NCI-H1436 treated with DMSO at 0.1 percent for 48 hours (cell line): ENCODE measurements around the gene GPR15LG.
"Not testable (repeated sequence)": the region's sequence is repeated elsewhere in the genome, so short reads cannot be mapped to it uniquely, and the experiment has no call there.

Source experiments
- DNase-seq: peaks from one replicate; lab custom pipeline; 2025; lab: John Stamatoyannopoulos, UW

Gene GPR15LG

DNA sequence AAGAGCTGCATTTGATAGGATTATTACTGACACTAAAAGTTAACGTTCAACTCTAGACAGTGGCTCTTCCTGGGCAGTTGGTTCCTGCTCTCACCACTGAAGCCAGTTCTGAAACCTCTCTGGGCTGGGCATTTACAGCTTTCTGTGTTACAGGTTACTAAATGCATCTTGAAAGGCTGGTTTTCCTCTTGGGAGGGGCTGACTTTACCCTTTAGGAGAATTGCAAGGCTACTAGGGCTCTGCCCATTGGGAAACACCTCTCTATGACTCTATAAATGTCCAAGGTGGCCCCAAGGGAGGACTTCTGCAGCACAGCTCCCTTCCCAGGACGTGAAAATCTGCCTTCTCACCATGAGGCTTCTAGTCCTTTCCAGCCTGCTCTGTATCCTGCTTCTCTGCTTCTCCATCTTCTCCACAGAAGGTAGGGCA is at the start of gene GPR15LG:
Gene GPR15LG (plus strand): TSS at position 301 of the 429 bp plus-strand sequence. CDS start 51 bp downstream, at position 352.
- DNase-seq, result no peak

DNA sequence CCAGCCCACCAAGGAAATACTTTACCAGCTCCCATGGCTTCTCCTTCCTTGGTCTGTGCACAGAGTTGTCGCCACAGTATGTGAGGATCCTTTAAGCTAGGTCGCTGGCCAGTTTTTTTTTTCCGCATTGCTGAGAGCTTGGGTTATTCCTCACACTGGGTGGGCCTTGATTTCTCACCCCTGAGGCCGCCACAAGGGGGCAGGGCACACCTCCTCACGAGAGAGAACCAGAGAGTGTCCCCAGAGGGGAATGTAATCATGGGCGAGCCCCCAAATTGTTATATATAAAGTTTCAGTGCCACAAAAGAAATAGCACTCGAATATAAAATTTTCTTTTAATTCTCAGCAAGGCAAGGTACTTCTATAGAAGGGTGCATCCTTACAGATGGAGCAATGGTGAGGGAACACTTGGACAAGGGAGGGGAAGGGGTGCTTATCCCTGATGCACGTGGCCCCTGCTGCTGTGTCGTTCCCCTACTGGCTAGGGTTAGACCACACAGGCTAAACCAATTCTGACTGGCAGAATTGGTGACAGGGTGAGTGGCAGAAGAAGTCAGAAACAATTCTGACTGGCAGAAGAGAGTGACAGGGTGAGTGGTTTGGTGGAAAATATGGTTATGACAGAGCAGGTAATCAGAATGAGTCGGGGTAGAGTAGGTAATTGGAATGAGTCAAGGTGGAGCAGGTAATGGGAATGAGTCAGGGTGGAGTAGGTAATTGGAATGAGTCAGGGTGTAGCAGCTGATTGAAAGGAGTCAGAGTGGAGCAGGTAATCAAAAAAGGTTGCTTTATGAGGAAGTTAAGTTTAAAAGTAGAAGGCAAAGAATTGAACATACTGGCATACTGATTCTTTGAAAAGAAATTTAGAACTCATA is 47.5 kb upstream of the GPR15LG start:
- not testable (repeated sequence) for DNase-seq

GRCh38 chr10:84126785-84127167 is 46.8 kb upstream of the GPR15LG start:
- DNase-seq, result no peak

GRCh38 chr10:84135836-84136235 is 37.8 kb upstream of the GPR15LG start:
- no peak for DNase-seq

DNA sequence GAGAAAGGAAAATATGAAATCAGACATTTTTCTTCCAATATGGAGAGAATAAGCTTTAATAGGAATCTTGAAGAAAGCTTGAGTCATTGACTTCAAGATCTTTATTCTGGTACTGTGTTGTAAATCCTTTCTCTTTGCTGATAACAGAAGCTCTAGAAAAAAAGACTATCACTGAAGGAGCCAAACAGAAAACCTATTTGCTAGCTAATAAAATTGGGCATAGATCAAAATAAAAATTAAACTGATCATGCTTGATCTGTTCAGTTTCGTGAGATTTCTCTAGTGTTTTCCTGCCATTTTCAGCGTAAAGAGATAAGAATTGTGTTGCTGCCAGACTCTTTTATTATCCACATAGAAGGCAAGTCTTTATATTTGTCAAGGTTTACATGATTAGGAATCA is 35.8 kb upstream of the GPR15LG start:
- no peak for DNase-seq

- no peak for DNase-seq
Observed at GRCh38 chr10:84138478-84139125, 35.0 kb upstream of the GPR15LG start.

DNA sequence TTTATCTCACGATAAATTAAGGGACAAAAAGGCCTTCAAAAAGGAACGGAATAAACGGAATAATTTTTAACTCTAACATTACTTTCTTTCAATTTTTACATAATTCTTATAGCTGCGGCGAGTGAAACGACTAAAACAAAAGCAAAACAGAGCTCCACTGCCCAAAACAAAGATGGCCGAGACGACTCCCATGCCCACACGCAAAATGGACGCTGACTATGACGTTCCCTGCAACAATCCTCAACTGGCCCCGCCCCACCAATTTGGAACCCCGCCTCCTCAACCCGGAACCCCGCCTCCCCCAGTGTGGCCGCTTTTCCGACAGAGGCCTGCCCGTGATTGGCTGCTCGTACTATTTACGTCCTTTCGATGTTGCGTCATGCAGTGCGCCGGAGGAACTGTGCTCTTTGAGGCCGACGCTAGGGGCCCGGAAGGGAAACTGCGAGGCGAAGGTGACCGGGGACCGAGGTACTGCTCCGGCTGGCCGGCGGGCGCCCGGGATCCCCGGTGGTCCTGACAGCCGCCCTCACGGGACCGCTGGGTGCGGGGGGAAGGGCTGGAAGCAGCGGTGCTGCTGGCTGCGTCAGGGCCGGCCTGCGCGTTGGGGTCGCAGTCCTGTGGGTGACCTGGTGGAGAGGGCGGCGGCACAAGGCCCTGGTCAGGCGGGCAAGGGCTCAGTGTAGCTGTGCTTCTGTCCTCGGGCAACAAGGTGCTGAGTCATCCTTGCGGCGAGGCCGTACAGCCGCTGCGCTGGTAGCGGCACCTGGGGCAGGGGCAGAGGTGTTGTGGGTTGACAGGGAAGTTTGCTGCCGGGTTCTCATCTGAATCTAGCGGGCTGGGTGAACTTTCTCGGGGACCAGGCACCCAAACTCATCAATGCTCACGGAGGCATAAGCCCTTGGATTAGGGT is 34.2 kb upstream of the GPR15LG start, which contains the start of gene GHITM:
Gene GHITM (plus strand): TSS at position 384 of the 910 bp plus-strand sequence. CDS start 1,992 bp downstream, outside the sequence.
- DNase-seq, result peak; percentile 85

DNA sequence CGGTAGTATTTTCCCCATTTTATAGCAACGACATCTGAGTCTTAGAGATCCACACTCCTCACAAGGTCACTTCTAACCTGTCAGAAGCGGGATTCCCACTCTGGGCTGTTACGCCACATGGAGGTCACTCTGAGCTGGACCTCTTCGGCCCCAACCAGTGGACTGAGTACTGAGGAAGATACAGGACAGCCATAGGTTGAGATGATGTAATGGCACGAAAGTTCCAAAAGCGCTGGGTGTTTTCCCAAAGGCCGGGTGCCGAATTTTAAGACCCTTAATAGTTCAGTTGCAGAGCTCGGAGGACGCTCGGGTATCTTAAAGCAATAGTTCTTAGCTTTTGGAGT is 33.6 kb upstream of the GPR15LG start:
- DNase-seq, result no peak

- DNase-seq, result no peak
Observed at GRCh38 chr10:84147347-84147746, 26.3 kb upstream of the GPR15LG start.

DNA sequence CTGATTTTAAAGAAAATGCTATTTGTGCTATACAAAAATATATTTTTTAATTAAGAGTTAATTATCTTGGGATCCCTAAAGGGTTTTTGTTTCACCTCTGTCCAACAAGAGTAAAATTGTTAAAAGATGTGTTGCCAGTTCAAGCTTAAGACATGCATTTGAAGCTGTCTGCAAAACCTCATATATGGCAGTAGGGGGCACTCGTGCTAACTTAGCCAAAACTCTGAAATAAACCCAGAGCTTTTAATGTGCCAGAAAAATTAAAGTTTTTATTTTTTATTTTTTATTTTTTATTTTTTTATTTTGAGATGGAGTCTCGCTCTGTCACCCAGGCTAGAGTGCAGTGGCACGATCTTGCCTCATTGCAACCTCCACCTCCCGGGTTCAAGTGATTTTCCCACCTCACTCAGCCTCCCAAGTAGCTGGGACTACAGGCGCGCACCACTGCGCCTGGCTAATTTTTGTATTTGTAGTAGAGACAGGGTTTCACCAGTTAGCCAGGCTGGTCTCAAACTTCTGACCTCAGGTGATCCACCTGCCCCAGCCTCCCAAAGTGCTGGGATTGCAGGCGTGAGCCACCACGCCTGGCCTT is 25.5 kb upstream of the GPR15LG start:
- not testable (repeated sequence) for DNase-seq

DNA sequence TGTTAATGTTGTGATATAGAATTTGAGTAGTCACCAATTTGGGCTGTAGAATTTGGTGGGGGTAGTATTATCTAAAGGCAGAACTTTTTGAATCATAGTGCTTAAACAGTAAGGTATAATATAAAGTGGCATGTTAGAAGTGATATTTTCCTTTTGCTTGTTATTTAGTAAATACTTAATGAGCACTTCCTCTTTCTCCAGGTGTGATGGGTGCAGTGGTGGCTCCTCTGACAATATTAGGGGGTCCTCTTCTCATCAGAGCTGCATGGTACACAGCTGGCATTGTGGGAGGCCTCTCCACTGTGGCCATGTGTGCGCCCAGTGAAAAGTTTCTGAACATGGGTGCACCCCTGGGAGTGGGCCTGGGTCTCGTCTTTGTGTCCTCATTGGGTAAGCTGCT is 23.7 kb upstream of the GPR15LG start:
- no peak for DNase-seq

DNA sequence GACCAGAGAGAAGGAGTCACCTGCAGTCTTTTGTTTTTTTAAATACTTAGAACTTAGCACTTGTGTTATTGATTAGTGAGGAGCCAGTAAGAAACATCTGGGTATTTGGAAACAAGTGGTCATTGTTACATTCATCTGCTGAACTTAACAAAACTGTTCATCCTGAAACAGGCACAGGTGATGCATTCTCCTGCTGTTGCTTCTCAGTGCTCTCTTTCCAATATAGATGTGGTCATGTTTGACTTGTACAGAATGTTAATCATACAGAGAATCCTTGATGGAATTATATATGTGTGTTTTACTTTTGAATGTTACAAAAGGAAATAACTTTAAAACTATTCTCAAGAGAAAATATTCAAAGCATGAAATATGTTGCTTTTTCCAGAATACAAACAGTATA is 20.8 kb upstream of the GPR15LG start:
- no peak for DNase-seq

GRCh38 chr10:84155521-84155920 is 18.1 kb upstream of the GPR15LG start:
- DNase-seq, result no peak

GRCh38 chr10:84156009-84156408 is 17.6 kb upstream of the GPR15LG start:
- no peak for DNase-seq

DNA sequence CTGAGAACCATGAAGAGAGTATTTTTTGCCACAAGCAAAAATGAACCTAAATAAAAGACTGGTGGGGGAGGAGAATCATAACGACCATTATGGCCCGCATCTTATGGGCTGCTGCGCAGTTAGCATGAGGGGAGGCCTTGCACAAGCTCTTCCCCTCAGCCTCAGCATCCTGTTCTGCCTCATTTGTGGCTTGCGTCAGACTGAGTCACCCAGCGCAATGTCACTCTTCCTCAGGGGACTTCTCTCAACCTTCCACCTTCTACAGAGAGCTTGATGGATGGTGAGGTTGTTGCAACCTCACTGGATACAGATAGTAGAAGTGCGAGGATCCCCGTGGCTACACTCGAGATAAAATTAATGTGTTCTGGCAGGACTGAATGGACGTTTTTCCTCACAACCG is 16.8 kb upstream of the GPR15LG start:
- no peak for DNase-seq

- DNase-seq, result no peak
Observed at GRCh38 chr10:84158061-84158460, 15.5 kb upstream of the GPR15LG start.

GRCh38 chr10:84158550-84158949 is 15.1 kb upstream of the GPR15LG start:
- no peak for DNase-seq

DNA sequence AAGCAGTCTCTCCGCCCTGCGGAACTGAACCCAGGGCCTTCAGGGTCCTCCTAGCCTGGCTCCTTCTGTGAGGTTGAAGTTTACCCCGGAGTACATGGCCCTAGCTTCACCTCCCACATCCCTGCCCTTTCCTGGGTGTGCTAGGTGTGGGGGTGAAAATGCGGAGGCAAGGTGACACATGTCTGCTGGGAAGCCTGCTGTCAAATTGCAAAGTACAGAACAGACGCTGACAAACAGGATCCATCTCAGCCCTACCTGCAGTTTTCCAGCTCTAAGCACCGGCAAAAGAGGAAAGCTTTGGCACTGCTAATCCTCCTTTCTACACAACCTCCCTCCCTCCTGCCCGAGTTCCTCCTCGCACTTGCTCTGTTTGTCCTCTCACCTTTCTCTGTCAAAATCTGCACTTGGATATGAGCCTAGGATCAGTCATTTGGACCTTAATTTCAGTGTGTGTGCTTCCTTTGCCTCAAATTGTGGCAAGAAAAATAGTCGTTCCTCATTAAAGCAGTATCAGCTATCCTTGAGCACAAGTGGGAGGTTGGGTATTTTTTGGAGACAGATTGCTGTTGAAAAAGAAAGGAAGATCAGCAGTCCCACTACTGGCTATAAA is 14.4 kb upstream of the GPR15LG start:
- DNase-seq, result no peak

DNA sequence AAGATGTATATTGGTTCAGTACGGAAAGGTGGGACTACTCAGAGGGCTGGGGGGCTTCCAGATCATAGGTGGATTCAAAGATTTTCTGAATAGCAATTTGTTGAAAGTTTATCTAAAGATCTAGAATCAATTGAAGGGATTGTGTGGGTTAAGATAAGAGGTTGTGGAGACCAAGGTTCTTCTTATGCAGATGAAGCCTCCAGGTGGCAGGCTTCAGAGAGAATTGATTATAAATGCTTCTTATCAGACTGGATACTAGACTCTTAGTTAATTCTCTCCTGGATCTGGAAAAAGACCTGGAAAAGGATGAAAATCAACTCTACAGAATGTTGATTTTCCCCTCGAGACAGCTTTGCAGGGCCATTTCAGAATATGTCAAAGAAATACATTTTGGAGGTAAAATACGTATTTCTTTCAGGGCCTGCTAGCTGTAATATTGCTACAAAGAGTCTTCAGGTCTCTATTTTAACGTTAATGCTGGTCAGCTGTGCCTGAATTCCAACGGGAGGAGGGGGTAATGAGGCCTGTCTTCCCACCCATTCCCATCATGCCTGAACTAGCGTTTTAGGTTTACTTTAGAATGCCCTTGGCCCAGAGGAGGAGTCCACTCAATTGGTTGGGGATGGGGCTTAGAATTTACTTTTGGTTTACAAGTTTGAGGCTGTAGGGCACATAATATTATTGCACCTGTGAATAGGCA is 12.8 kb upstream of the GPR15LG start:
- no peak for DNase-seq

DNA sequence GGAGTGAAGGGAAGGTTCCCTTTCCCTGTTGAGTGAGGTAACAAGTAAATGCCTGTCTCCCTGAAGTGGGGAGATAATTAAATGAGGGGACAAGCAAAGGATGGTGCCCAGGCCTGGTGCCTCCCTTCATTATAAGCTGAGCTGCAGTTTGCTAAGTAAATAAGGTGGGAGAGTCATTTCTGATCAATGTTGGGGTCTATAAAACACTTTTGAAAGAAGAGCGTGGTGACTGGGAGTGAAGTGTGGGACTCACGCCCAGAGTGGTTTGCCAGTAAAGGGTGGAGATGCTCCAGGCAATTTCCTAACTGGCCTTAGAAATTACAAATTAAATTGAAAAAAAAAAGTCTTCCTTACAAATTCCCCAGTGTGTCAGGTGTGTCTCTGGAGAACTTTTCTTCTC is 9.6 kb upstream of the GPR15LG start:
- no peak for DNase-seq

GRCh38 chr10:84164442-84164841 is 9.2 kb upstream of the GPR15LG start:
- DNase-seq, result no peak
